Measurements from ENCODE around the gene ADAM17. TPM values are rescaled to one million over a fixed set of nuclear protein-coding genes. Genes with fewer than 3 reads are reported as not detected.

Gene ADAM17
- 10 to 100 TPM; 12.1 to 17.6 (median 16.1) TPM for total RNA-seq
- 10 to 100 TPM in 2 of 3 donors, 1 to 10 TPM in 1; 3.2 to 12.8 (median 10.2) TPM for polyA plus RNA-seq

- peak; percentile 67 to 83 (median 70) for TF ChIP-seq CTCF (IDR thresholded peaks at IDR 0.05)
- TF ChIP-seq POLR2A (IDR thresholded peaks at IDR 0.05) = peak; percentile 88
- peak; percentile 90 to 98 (median 97) for TF ChIP-seq POLR2AphosphoS5 (IDR thresholded peaks at IDR 0.05)
- peak in 2 of 4 donors; percentile 51 to 61 for TF ChIP-seq EP300 (IDR thresholded peaks at IDR 0.05)
- peak within 1 kb of the TSS; percentile 92 to 99 (median 98) for H3K27ac ChIP-seq
- peaks cover 0 to 67% (median 48%) of the 10 kb centered on the region in 4 donors for H3K4me1 ChIP-seq
- intact Hi-C loops (cut with DNase I) = loop anchor here (2.0 to 5.0 kb wide), 3 partner anchors 75 to 487 kb away; partner anchors contain the start of genes KLF11 and YWHAQ
- DNase-seq = peak; percentile 98
- 0 to 1% methylated on average over 73 of the region's 73 CpGs for WGBS, 2 donors
- peak within 1 kb of the TSS; percentile 63 to 96 (median 79) for H3K4me3 ChIP-seq
- no peaks in the 10 kb centered on the region for H3K27me3 ChIP-seq
- no peaks in the 10 kb centered on the region for H3K9me3 ChIP-seq
- H3K36me3 ChIP-seq = no peaks in the 10 kb centered on the region
Observed at GRCh38 chr2:9555297-9556120, at the start of gene ADAM17. ADAM17 (minus strand) TSS chr2:9555830; CDS start chr2:9555605, 225 bp downstream.

- peaks cover 0 to 33% (median 13%) of the 10 kb centered on the region in 4 donors for H3K36me3 ChIP-seq
- H3K4me3 ChIP-seq = no peak overlapping the region
- DNase-seq = no peak
- 85 to 91% methylated on average over 3 of the region's 3 CpGs for WGBS, 2 donors
- TF ChIP-seq POLR2A (IDR thresholded peaks at IDR 0.05) = no peak
- TF ChIP-seq CTCF (IDR thresholded peaks at IDR 0.05) = no peak
- TF ChIP-seq EP300 (IDR thresholded peaks at IDR 0.05) = no peak
- no peak for TF ChIP-seq POLR2AphosphoS5 (IDR thresholded peaks at IDR 0.05)
- H3K9me3 ChIP-seq = peaks cover 0 to 9% (median 4%) of the 10 kb centered on the region in 4 donors
- intact Hi-C loops (cut with DNase I) = no loop called here
- H3K27ac ChIP-seq = no peak overlapping the region
- peaks cover 0 to 6% (median 3%) of the 10 kb centered on the region in 4 donors for H3K4me1 ChIP-seq
- no peaks in the 10 kb centered on the region for H3K27me3 ChIP-seq
Observed at GRCh38 chr2:9602412-9602811, 46.8 kb upstream of the ADAM17 start.

- DNase-seq = no peak
- intact Hi-C loops (cut with DNase I) = no loop called here
- Histone ChIP-seq H3K4me3 (no peak overlapping the region), H3K27me3 (no peaks in the 10 kb centered on the region), H3K9me3 (peaks cover 0 to 9% (median 4%) of the 10 kb centered on the region in 4 donors), H3K36me3 (peaks cover 0 to 33% (median 13%) of the 10 kb centered on the region in 4 donors), H3K27ac (no peak overlapping the region), H3K4me1 (peaks cover 0 to 3% (median 0%) of the 10 kb centered on the region in 4 donors)
- TF ChIP-seq CTCF (IDR thresholded peaks at IDR 0.05) (no peak), EP300 (IDR thresholded peaks at IDR 0.05) (no peak), POLR2A (IDR thresholded peaks at IDR 0.05) (no peak), POLR2AphosphoS5 (IDR thresholded peaks at IDR 0.05) (no peak)
- 73 to 84% methylated on average over 5 of the region's 5 CpGs for WGBS, 2 donors
Observed at GRCh38 chr2:9601397-9601796, 45.8 kb upstream of the ADAM17 start.

- peaks cover 0 to 9% (median 4%) of the 10 kb centered on the region in 4 donors for H3K9me3 ChIP-seq
- TF ChIP-seq EP300 (IDR thresholded peaks at IDR 0.05) = no peak
- TF ChIP-seq POLR2AphosphoS5 (IDR thresholded peaks at IDR 0.05) = no peak
- TF ChIP-seq CTCF (IDR thresholded peaks at IDR 0.05) = no peak
- TF ChIP-seq POLR2A (IDR thresholded peaks at IDR 0.05) = no peak
- no peaks in the 10 kb centered on the region for H3K27me3 ChIP-seq
- no peak overlapping the region for H3K4me3 ChIP-seq
- WGBS, 2 donors = 97 to 99% methylated on average over 1 of the region's 1 CpG
- intact Hi-C loops (cut with DNase I) = no loop called here
- peaks cover 0 to 33% (median 13%) of the 10 kb centered on the region in 4 donors for H3K36me3 ChIP-seq
- H3K4me1 ChIP-seq = peaks cover 0 to 21% (median 12%) of the 10 kb centered on the region in 4 donors
- no peak for DNase-seq
- no peak overlapping the region for H3K27ac ChIP-seq
Observed at GRCh38 chr2:9599430-9599829, 43.8 kb upstream of the ADAM17 start.
